Activated T-cell treated with anti-CD3 and anti-CD28 coated beads, Interleukin-2, amount 50 U/mL, for 48 hours (primary cell): ENCODE results near the gene RABL2A.
"Not testable (repeated sequence)": the region's sequence is repeated elsewhere in the genome, so short reads cannot be mapped to it uniquely, and the experiment has no call there.

Experiments used
- DNase-seq, 2 experiments: peaks; one replicate each; pipeline ENCODE4 v3.0.0-alpha.2; 2020

The RABL2A gene

GRCh38 chr2:113621002-113621401 is 6.1 kb upstream of the RABL2A start:
- not testable (repeated sequence) for DNase-seq

- DNase-seq, result not testable (repeated sequence)
These were observed 1.2 kb upstream of the RABL2A start for GRCh38 chr2:113625906-113626305.

- not testable (repeated sequence) for DNase-seq
These were observed 5.8 kb downstream of the RABL2A start for GRCh38 chr2:113632849-113633345.

GRCh38 chr2:113635358-113635757 is 8.3 kb downstream of the RABL2A start:
- DNase-seq, result not testable (repeated sequence)

- not testable (repeated sequence) for DNase-seq
These were observed 9.2 kb downstream of the RABL2A start for GRCh38 chr2:113636226-113636625.

GRCh38 chr2:113638084-113638483 is 11.0 kb downstream of the RABL2A start:
- DNase-seq, result not testable (repeated sequence)

GRCh38 chr2:113646217-113646616 is 19.2 kb downstream of the RABL2A start:
- DNase-seq, result not testable (repeated sequence)

- DNase-seq, result not testable (repeated sequence)
These were observed 24.1 kb downstream of the RABL2A start for GRCh38 chr2:113650834-113651815.

- not testable (repeated sequence) for DNase-seq
These were observed 25.5 kb downstream of the RABL2A start for GRCh38 chr2:113652599-113652998.

GRCh38 chr2:113656031-113656624 is 29.1 kb downstream of the RABL2A start:
- not testable (repeated sequence) for DNase-seq

GRCh38 chr2:113657735-113658134 is 30.7 kb downstream of the RABL2A start:
- DNase-seq, result not testable (repeated sequence)

GRCh38 chr2:113663285-113664060 is 36.4 kb downstream of the RABL2A start:
- DNase-seq, result not testable (repeated sequence)

GRCh38 chr2:113664761-113665533 is 37.9 kb downstream of the RABL2A start:
- not testable (repeated sequence) for DNase-seq

- DNase-seq, result not testable (repeated sequence)
These were observed 41.9 kb downstream of the RABL2A start for GRCh38 chr2:113669013-113669412.

GRCh38 chr2:113672326-113672932 is 45.4 kb downstream of the RABL2A start:
- no peak for DNase-seq

- DNase-seq, result no peak
These were observed 48.8 kb downstream of the RABL2A start for GRCh38 chr2:113675875-113676274.

GRCh38 chr2:113676623-113677266 is 49.7 kb downstream of the RABL2A start:
- no peak for DNase-seq

GRCh38 chr2:113677330-113677729 is 50.3 kb downstream of the RABL2A start:
- no peak for DNase-seq

- no peak for DNase-seq
These were observed 52.4 kb downstream of the RABL2A start for GRCh38 chr2:113679457-113679856.

GRCh38 chr2:113685471-113685870 is 58.4 kb downstream of the RABL2A start:
- DNase-seq, result no peak

GRCh38 chr2:113686537-113686936 is 59.5 kb downstream of the RABL2A start:
- no peak for DNase-seq
